ENCODE results near the gene LOXL3.

The LOXL3 gene

DNA sequence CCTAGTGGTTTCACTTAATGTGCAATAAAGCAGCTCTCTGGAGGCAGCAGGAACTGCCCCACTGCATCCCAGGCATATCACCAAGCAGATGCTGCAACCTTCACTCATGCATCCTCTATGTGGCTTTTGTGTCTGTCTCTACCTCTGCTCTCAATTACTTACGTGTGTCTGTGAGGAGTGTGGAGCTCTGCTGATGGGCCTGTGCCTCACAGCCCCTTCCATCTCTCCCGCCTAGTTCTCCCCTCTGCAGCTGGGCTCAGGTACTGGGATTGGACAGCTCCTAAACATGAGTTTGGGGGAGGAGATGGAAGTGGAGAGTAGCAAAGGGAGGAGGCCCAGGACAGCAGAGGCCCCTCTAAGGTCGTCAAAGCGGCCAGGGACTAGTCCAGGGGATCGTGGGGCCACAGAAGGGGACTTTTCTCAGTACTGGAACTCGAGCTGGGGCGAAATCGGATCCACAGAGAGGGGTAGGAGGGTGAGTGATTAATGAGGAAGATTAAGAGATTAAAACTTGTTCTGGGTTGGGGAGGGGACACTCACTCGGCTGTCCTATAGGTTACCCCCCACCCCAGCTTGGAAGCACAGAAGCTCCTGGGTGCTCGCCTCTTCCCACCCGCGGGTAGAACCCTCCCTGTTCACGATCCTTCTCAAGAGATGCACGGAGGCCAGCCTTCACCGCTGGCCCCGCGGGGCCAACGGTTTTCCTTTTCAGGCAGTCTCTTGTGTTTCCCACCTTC is 52.2 kb downstream of the LOXL3 start:
- TF ChIP-seq, protein P1, sequence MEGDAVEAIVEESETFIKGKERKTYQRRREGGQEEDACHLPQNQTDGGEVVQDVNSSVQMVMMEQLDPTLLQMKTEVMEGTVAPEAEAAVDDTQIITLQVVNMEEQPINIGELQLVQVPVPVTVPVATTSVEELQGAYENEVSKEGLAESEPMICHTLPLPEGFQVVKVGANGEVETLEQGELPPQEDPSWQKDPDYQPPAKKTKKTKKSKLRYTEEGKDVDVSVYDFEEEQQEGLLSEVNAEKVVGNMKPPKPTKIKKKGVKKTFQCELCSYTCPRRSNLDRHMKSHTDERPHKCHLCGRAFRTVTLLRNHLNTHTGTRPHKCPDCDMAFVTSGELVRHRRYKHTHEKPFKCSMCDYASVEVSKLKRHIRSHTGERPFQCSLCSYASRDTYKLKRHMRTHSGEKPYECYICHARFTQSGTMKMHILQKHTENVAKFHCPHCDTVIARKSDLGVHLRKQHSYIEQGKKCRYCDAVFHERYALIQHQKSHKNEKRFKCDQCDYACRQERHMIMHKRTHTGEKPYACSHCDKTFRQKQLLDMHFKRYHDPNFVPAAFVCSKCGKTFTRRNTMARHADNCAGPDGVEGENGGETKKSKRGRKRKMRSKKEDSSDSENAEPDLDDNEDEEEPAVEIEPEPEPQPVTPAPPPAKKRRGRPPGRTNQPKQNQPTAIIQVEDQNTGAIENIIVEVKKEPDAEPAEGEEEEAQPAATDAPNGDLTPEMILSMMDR (IDR thresholded peaks at IDR 0.05; ENCODE audit: low read depth, low read length, missing control alignments), result no peak
- DNase-seq (ENCODE audit: low read depth), result no peak
- H3K4me3 ChIP-seq (ENCODE audit: low read depth, low read length), result no peak overlapping the region

DNA sequence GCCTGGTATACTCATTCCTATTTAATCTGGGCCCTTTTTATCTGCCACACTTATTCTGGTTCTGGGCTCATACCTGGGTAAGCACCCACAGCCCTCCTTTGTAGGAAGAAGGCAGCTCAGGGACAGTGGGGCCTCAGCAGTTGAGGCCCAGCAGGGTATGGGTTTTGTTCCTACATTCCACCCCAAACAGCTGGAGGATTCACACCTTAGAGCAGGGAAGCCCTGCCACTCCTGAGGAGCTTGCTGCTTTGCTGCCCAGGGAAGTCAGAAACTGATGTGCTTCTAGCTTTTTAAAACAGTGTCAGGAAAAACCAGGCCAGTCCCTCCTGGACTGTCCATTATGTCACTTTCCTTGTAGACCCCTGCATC is 53.2 kb downstream of the LOXL3 start:
- no peak for DNase-seq (ENCODE audit: low read depth)
- no peak overlapping the region for H3K4me3 ChIP-seq (ENCODE audit: low read depth, low read length)
- TF ChIP-seq, protein P1 (IDR thresholded peaks at IDR 0.05; ENCODE audit: low read depth, low read length, missing control alignments), result no peak

- TF ChIP-seq, protein P1 (IDR thresholded peaks at IDR 0.05; ENCODE audit: low read depth, low read length, missing control alignments), result no peak
- H3K4me3 ChIP-seq (ENCODE audit: low read depth, low read length), result no peak overlapping the region
- no peak for DNase-seq (ENCODE audit: low read depth)
These were observed 53.7 kb downstream of the LOXL3 start for GRCh38 chr2:74499940-74500577.

GRCh38 chr2:74499267-74499939 is 54.3 kb downstream of the LOXL3 start, which contains the start of gene LBX2:
TSS of gene LBX2 (minus strand) at chr2:74499603. CDS start at chr2:74499537, 66 bp downstream.
- no peak for DNase-seq (ENCODE audit: low read depth)
- H3K4me3 ChIP-seq (ENCODE audit: low read depth, low read length), result no peak within 1 kb of the TSS; the same call in 1 of the 2 replicates
- TF ChIP-seq, protein P1 (IDR thresholded peaks at IDR 0.05; ENCODE audit: low read depth, low read length, missing control alignments), result no peak

DNA sequence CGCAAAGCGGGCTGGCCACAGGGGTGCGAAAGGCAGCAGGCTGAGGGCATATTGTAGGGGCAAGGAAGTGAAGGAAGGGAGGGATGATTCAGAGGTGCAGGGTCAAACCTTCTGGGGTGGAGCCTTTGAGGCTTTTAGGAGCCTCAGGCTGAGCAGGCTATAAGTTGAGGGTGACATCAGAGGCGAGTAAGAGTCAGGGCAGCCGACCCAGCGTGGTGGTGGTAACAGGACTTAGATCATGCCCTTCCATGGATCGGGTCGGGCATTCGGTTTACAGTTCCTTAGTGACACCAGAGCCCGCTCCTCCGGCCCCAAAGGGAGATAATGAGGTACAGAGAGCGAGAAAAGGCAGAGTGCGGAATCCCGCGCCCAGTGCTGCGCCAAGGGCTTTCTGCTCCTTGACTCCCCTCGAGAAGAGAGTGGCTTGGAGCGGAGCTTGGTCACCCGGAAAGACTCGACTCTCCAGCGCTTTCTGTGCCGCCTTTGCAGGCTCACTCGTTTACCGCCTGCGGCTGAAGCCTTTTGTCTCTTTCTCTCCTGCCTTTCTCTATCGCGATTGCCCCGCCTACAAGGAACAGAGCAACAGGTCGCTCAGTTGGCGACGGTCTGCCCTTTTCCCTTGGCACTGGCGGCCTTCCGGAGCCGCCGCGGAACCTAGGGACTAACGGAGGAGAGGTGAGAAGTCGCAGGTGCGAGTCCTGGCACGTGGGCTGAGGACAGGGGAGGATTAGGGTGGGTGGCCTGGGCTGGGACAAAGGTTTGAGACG is 55.1 kb downstream of the LOXL3 start:
- no peak for DNase-seq (ENCODE audit: low read depth)
- H3K4me3 ChIP-seq (ENCODE audit: low read depth, low read length), result no peak overlapping the region; the same call in 1 of the 2 replicates
- TF ChIP-seq, protein P1 (IDR thresholded peaks at IDR 0.05; ENCODE audit: low read depth, low read length, missing control alignments), result no peak

DNA sequence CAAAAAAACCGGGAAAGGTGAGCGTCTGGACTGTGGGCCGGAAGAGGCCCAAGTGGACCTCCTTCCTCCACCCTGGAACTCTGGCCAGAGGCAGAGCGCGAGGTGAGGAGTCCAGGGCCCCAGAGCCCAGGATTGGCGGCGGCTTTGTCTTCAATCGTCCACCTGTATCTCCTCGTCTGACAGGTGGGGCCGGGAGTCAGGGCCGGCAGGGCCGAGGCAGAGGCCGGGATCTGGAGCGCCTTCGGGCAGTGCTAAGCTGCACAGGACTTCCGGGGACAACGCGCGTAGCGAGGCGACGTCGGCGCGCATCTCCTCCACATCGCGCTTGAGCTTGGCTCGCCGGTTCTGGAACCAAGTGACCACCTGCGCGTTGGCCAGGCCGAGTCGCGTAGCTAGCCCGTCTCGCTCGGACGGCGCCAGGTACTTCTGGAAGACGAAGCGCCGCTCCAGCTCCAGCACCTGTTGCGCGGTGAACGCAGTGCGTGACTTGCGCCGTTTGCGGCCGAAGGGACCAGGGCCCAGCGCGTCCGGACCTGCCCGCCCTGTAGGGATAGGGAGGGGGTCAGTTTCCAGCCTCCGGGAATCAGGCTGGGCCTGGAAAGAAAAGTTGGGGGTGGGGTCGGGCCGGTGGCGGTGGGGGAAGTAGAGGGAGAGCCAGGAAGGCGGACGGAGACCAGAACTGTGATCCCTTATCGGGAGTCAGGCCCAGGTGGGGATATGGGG is 55.8 kb downstream of the LOXL3 start:
- TF ChIP-seq, protein P1 (IDR thresholded peaks at IDR 0.05; ENCODE audit: low read depth, low read length, missing control alignments), result no peak
- H3K4me3 ChIP-seq (ENCODE audit: low read depth, low read length), result no peak overlapping the region
- DNase-seq (ENCODE audit: low read depth), result no peak

Measured in GM12864 (cell line).